GM12878 (cell line): Measurements from ENCODE around the gene RASSF6. TPM values are rescaled to one million over a fixed set of nuclear protein-coding genes. Genes with fewer than 3 reads are reported as not detected.

Experiments
- ATF7 ChIP-seq: fragments of 450-650 bp; IDR thresholded peaks from 2 replicates; pipeline ENCODE4 v1.6.1; 2016; ENCODE audit warnings: low read depth, mild to moderate bottlenecking
- BHLHE40 ChIP-seq, 2 experiments: fragments of 450-650 bp in 1 of 2; IDR thresholded peaks; 2 replicates each; pipeline ENCODE4 v1.6.1; 2011 to 2017; ENCODE audit warnings: low read depth in 2 of 2, borderline replicate concordance in 1 of 2, improper control_type of control experiment in 1 of 2, low read length in 1 of 2, mild to moderate bottlenecking in 1 of 2
- CEBPB ChIP-seq, 2 experiments: fragments of 150-350 bp in 1 of 2; IDR thresholded peaks; 2 replicates each; pipeline ENCODE4 v1.6.1; 2012 to 2014; ENCODE audit warnings: low read depth in 2 of 2, low read length in 2 of 2, borderline replicate concordance in 1 of 2, inconsistent platforms in 1 of 2
- ELK1 ChIP-seq: IDR thresholded peaks from 2 replicates; pipeline ENCODE4 v1.6.1; 2012; ENCODE audit warnings: low read depth, low read length, improper control_type of control experiment
- ETV6 ChIP-seq, 2 experiments: fragments of 450-650 bp in 1 of 2; IDR thresholded peaks in 1 of 2; conservative IDR thresholded peaks in 1 of 2; 2 replicates each; pipeline ENCODE4 v1.6.1; 2014; ENCODE audit warnings: antibody characterized with exemption in 1 of 2, borderline replicate concordance in 1 of 2, low read depth in 1 of 2, mild to moderate bottlenecking in 1 of 2, moderate library complexity in 1 of 2
- FOS ChIP-seq: IDR thresholded peaks from 3 replicates; pipeline ENCODE4 v1.6.1; 2011; ENCODE audit warnings: borderline replicate concordance; ENCODE audit not compliant: insufficient read length; ENCODE audit errors: extremely low read depth
- HDAC6 ChIP-seq: fragments of 200-600 bp; sonication (generic); IDR thresholded peaks from one replicate; pipeline ENCODE4 v1.8.0; 2017; ENCODE audit warnings: antibody characterized with exemption; ENCODE audit not compliant: unreplicated experiment
- KDM1A ChIP-seq: fragments of 200-600 bp; sonication (generic); IDR thresholded peaks from 2 replicates; pipeline ENCODE4 v1.6.1; 2016; ENCODE audit warnings: borderline replicate concordance
- MYC ChIP-seq: IDR thresholded peaks from 2 replicates; pipeline ENCODE4 v1.6.1; 2011; ENCODE audit warnings: mild to moderate bottlenecking, low read length, moderate library complexity, inconsistent platforms; ENCODE audit not compliant: insufficient read depth, insufficient replicate concordance, insufficient read length, severe bottlenecking
- SP1 ChIP-seq: IDR thresholded peaks from one replicate; pipeline ENCODE4 v1.6.1; 2011; ENCODE audit warnings: low read depth, low read length
- TBL1XR1 ChIP-seq: IDR thresholded peaks from 2 replicates; pipeline ENCODE4 v1.6.1; 2012; ENCODE audit warnings: low read depth, low read length, improper control_type of control experiment
- ZBTB11 ChIP-seq: fragments of 450-650 bp; formaldehyde crosslinking; IDR thresholded peaks from 2 replicates; pipeline ENCODE4 v1.5.0; 2022; ENCODE audit warnings: mild to moderate bottlenecking, missing genetic modification characterization
- polyA plus RNA-seq, 11 experiments: library from polyadenylated mRNA; depleted of rRNA in 4 of 11; unstranded in 6 of 11; stranded (reverse) in 5 of 11; fragments of >200 nt; fragmentation: Nextera tagmentation in 4 of 11; fragmentation: Illumina TruSeq in 1 of 11; extraction: Ambion mirVana in 4 of 11; extraction: Trizol in 1 of 11; gene quantifications; 1 replicate in 1 of 11; 2 replicates in 10 of 11; pipeline versions ENCODE4 v1.2.1 to v1.2.3, GENCODE V29; 2011 to 2016; ENCODE audit warnings: inconsistent platforms in 2 of 11, missing spikeins in 2 of 11, low read depth in 1 of 11
- total RNA-seq, 4 experiments: library from RNA; depleted of rRNA in 3 of 4; stranded (reverse); fragments of >200 nt in 3 of 4; fragmentation: Illumina TruSeq in 1 of 4; extraction: Trizol in 1 of 4; gene quantifications; 2 replicates each; pipeline versions ENCODE4 v1.2.1 to v1.2.3, GENCODE V29; 2013 to 2021
- TF ChIP-seq, protein P1 (sequence below): IDR thresholded peaks from 2 replicates; pipeline ENCODE4 v1.6.1; 2012; ENCODE audit warnings: low read depth, low read length, improper control_type of control experiment
- TF ChIP-seq, protein P2 (sequence below): fragments of 450-650 bp; IDR thresholded peaks from 2 replicates; pipeline ENCODE4 v1.6.1; 2016; ENCODE audit warnings: mild to moderate bottlenecking
- TF ChIP-seq, protein P3 (sequence below): fragments of 150-350 bp; IDR thresholded peaks from 2 replicates; pipeline ENCODE4 v1.6.1; 2014; ENCODE audit warnings: mild to moderate bottlenecking, low read depth, low read length
- TF ChIP-seq, protein P4 (sequence below): fragments of 150-350 bp; IDR thresholded peaks from 2 replicates; pipeline ENCODE4 v1.6.1; 2016; ENCODE audit warnings: low read depth, low read length

RASSF6 gene
- total and polyA plus RNA-seq, 10 of the 15 experiments (the other 5 are each of a cell fraction or from before 2014, with no cell fraction given): 0.28 to 2.9 (median 0.54) TPM

DNA sequence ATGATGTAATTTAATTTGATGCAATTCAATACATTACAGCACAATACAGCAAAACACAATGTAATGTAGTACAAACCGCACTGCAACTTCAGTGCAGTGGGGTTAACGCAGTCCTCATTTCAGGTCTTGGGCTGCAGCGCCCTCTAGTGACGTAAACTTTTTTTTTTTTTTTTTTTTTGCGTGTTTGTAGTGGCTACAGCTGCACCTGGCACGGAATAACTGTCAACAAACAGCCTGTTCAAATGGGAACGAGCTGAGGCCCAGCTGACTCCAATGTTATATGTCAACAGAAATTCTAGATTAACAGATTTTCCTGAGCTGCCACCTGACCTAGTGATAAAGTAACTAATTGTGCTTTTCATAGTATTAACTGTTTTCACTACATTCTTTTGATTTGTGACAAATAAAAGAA lies 33.5 kb upstream of the RASSF6 start (continued):
- TF ChIP-seq, protein P1, sequence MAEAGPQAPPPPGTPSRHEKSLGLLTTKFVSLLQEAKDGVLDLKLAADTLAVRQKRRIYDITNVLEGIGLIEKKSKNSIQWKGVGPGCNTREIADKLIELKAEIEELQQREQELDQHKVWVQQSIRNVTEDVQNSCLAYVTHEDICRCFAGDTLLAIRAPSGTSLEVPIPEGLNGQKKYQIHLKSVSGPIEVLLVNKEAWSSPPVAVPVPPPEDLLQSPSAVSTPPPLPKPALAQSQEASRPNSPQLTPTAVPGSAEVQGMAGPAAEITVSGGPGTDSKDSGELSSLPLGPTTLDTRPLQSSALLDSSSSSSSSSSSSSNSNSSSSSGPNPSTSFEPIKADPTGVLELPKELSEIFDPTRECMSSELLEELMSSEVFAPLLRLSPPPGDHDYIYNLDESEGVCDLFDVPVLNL: no peak
- TF ChIP-seq ELK1 (no peak), FOS (no peak), KDM1A (no peak), MYC (no peak), ATF7 (0 out of 2 replicates have a peak, but pooled peaks have one; percentile 36), BHLHE40 (IDR thresholded peaks at IDR 0.05; ENCODE audit: borderline replicate concordance in 1 of 2, low read depth in 2 of 2, low read length in 1 of 2) (no peak), HDAC6 (no peak), TBL1XR1 (no peak), CEBPB (IDR thresholded peaks at IDR 0.05; ENCODE audit: borderline replicate concordance in 1 of 2, low read depth in 2 of 2, low read length in 2 of 2) (no peak), ETV6 (conservative IDR thresholded peaks at IDR 0.05 in 1 of 2, IDR thresholded peaks at IDR 0.05 in 1 of 2; ENCODE audit: borderline replicate concordance in 1 of 2, low read depth in 1 of 2) (no peak), SP1 (no peak), ZBTB11 (CRISPR knock-in tag) (no peak)
- TF ChIP-seq, protein P2, sequence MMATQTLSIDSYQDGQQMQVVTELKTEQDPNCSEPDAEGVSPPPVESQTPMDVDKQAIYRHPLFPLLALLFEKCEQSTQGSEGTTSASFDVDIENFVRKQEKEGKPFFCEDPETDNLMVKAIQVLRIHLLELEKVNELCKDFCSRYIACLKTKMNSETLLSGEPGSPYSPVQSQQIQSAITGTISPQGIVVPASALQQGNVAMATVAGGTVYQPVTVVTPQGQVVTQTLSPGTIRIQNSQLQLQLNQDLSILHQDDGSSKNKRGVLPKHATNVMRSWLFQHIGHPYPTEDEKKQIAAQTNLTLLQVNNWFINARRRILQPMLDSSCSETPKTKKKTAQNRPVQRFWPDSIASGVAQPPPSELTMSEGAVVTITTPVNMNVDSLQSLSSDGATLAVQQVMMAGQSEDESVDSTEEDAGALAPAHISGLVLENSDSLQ: no peak
- TF ChIP-seq, protein P3, sequence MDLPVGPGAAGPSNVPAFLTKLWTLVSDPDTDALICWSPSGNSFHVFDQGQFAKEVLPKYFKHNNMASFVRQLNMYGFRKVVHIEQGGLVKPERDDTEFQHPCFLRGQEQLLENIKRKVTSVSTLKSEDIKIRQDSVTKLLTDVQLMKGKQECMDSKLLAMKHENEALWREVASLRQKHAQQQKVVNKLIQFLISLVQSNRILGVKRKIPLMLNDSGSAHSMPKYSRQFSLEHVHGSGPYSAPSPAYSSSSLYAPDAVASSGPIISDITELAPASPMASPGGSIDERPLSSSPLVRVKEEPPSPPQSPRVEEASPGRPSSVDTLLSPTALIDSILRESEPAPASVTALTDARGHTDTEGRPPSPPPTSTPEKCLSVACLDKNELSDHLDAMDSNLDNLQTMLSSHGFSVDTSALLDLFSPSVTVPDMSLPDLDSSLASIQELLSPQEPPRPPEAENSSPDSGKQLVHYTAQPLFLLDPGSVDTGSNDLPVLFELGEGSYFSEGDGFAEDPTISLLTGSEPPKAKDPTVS: no peak
- TF ChIP-seq, protein P4, sequence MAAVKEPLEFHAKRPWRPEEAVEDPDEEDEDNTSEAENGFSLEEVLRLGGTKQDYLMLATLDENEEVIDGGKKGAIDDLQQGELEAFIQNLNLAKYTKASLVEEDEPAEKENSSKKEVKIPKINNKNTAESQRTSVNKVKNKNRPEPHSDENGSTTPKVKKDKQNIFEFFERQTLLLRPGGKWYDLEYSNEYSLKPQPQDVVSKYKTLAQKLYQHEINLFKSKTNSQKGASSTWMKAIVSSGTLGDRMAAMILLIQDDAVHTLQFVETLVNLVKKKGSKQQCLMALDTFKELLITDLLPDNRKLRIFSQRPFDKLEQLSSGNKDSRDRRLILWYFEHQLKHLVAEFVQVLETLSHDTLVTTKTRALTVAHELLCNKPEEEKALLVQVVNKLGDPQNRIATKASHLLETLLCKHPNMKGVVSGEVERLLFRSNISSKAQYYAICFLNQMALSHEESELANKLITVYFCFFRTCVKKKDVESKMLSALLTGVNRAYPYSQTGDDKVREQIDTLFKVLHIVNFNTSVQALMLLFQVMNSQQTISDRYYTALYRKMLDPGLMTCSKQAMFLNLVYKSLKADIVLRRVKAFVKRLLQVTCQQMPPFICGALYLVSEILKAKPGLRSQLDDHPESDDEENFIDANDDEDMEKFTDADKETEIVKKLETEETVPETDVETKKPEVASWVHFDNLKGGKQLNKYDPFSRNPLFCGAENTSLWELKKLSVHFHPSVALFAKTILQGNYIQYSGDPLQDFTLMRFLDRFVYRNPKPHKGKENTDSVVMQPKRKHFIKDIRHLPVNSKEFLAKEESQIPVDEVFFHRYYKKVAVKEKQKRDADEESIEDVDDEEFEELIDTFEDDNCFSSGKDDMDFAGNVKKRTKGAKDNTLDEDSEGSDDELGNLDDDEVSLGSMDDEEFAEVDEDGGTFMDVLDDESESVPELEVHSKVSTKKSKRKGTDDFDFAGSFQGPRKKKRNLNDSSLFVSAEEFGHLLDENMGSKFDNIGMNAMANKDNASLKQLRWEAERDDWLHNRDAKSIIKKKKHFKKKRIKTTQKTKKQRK: no peak
